ENCODE measurements around the gene DMRTA2.

DMRTA2 gene

DNA sequence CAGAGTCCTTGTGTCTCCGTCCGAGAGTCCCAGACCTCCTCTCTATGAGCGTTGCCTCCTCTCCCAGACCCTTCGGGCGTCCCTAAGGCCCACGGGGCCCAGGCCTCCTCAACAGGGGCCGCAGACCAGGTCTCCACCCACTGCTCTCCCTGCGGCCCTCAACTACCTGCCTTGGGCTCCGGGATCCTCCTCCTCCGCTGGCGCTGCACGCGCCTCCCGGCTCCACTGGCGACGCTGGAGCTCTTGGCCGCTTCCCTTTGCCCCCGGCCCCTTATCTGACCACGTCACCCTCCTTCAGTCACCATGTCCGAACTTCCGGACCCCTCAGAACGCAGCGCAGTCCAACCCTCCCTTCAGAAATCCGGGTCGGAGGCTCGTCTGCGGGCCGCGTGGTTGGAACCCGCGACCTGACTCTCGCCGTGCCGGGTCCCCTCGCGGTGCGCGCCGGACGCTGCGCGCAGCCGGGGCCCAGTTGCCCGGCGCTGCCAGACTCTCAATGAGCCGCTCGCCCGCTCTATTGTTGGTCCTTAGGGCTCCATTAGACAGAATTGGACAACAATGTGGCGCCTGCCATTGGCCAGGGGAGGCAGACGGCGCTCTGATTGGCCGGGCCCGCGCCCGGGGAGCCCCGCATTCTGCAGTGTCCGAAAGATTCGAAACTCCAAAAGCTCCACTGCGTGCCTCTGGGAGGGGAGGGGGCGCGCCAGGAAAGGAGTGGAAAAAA is at the start of gene DMRTA2:
TSS of gene DMRTA2 (minus strand) at position 498 of the 724 bp plus-strand sequence. CDS start 1,907 bp downstream, outside the sequence.
- ChIA-PET POLR2A (interaction anchor here (0.6 to 2.9 kb wide), 10 partner anchors 9 to 199 kb away, joined by 3 to 16 read pairs (median 4); no protein-coding TSS in a partner anchor), CTCF (no interaction called here)
- TF ChIP-seq L3MBTL2 (conservative IDR thresholded peaks at IDR 0.05) (peak; percentile 65), FOXM1 (IDR thresholded peaks at IDR 0.05; ENCODE audit: borderline replicate concordance) (no peak)
- peak; percentile 73 for DNase-seq (ENCODE audit: extremely low spot score)

DNA sequence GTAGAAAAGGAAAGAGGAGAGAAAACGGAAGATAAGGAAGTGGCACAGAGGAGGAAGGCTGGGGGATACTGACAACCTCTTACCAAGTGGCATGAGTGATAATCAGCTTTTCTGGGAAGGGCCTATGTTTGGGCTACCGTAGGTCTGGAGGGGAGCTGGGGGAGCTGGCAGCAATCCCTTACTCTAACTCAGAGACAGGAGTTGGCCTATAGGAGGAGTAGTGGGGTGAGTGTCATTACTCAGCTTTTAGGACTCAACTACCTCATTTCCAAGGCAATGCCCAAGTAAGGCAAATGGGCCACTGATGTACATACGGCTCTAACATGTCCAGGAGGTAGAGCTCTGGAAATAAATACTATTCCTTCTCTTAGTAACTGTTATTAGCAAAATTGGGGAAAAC is 48.7 kb upstream of the DMRTA2 start:
- DNase-seq (ENCODE audit: extremely low spot score): no peak
- TF ChIP-seq L3MBTL2 (conservative IDR thresholded peaks at IDR 0.05): no peak
- TF ChIP-seq CTBP1 (IDR thresholded peaks at IDR 0.05; ENCODE audit: borderline replicate concordance): no peak
- no peak for TF ChIP-seq SP1 (IDR thresholded peaks at IDR 0.05)
- no peak for TF ChIP-seq TARDBP (IDR thresholded peaks at IDR 0.05)
- TF ChIP-seq HDGF (IDR thresholded peaks at IDR 0.05; ENCODE audit: borderline replicate concordance): no peak
- TF ChIP-seq LEF1 (IDR thresholded peaks at IDR 0.05; ENCODE audit: borderline replicate concordance): no peak
- no peak for TF ChIP-seq BHLHE40 (IDR thresholded peaks at IDR 0.05; ENCODE audit: borderline replicate concordance)
- TF ChIP-seq FOXK2 (IDR thresholded peaks at IDR 0.05): no peak
- TF ChIP-seq, protein P1, sequence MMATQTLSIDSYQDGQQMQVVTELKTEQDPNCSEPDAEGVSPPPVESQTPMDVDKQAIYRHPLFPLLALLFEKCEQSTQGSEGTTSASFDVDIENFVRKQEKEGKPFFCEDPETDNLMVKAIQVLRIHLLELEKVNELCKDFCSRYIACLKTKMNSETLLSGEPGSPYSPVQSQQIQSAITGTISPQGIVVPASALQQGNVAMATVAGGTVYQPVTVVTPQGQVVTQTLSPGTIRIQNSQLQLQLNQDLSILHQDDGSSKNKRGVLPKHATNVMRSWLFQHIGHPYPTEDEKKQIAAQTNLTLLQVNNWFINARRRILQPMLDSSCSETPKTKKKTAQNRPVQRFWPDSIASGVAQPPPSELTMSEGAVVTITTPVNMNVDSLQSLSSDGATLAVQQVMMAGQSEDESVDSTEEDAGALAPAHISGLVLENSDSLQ (IDR thresholded peaks at IDR 0.05): no peak
- TF ChIP-seq ARNT (IDR thresholded peaks at IDR 0.05): no peak
- TF ChIP-seq NFRKB (IDR thresholded peaks at IDR 0.05): no peak
- no peak for TF ChIP-seq SUZ12 (IDR thresholded peaks at IDR 0.05)
- TF ChIP-seq ELF4 (IDR thresholded peaks at IDR 0.05): no peak
- TF ChIP-seq FOXA1 (IDR thresholded peaks at IDR 0.05): no peak
- no peak for TF ChIP-seq ZNF384 (IDR thresholded peaks at IDR 0.05)
- no peak for TF ChIP-seq FOXM1 (IDR thresholded peaks at IDR 0.05; ENCODE audit: borderline replicate concordance)
- ChIA-PET POLR2A (interaction anchor here (0.5 kb wide), 1 partner anchor 193 kb away, joined by 3 read pairs; no protein-coding TSS in a partner anchor), CTCF (no interaction called here)

DNA sequence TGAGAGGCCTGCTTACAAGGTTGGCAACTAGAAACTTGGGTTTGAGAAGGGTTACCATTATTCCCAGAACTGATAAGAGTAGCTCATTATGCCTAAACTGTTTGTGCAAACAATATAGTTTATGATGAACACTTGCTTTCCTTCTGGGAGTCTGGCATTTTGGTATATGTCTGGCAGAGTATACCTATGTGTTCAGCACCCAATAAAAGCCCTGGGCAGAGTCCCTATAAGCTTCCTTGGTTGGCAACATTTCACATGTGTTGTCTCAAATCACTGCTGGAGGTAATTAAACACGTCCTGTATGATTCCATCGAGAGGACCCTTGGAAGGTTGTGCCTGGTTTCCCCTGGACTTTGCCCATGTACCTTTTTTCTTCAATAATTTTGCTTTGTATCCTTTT is 39.7 kb upstream of the DMRTA2 start:
- TF ChIP-seq HDGF (IDR thresholded peaks at IDR 0.05; ENCODE audit: borderline replicate concordance): no peak
- no peak for TF ChIP-seq BHLHE40 (IDR thresholded peaks at IDR 0.05; ENCODE audit: borderline replicate concordance)
- no peak for TF ChIP-seq FOXM1 (IDR thresholded peaks at IDR 0.05; ENCODE audit: borderline replicate concordance)
- no peak for TF ChIP-seq FOXK2 (IDR thresholded peaks at IDR 0.05)
- no peak for TF ChIP-seq SUZ12 (IDR thresholded peaks at IDR 0.05)
- no peak for TF ChIP-seq NFRKB (IDR thresholded peaks at IDR 0.05)
- no peak for TF ChIP-seq TARDBP (IDR thresholded peaks at IDR 0.05)
- TF ChIP-seq FOXA1 (IDR thresholded peaks at IDR 0.05): no peak
- TF ChIP-seq L3MBTL2 (conservative IDR thresholded peaks at IDR 0.05): no peak
- TF ChIP-seq CTBP1 (IDR thresholded peaks at IDR 0.05; ENCODE audit: borderline replicate concordance): no peak
- TF ChIP-seq, protein P1 (IDR thresholded peaks at IDR 0.05): no peak
- TF ChIP-seq SP1 (IDR thresholded peaks at IDR 0.05): no peak
- TF ChIP-seq ZNF384 (IDR thresholded peaks at IDR 0.05): no peak
- TF ChIP-seq LEF1 (IDR thresholded peaks at IDR 0.05; ENCODE audit: borderline replicate concordance): no peak
- TF ChIP-seq ELF4 (IDR thresholded peaks at IDR 0.05): no peak
- no peak for DNase-seq (ENCODE audit: extremely low spot score)
- POLR2A ChIA-PET: no interaction called here
- CTCF ChIA-PET: no interaction called here

DNA sequence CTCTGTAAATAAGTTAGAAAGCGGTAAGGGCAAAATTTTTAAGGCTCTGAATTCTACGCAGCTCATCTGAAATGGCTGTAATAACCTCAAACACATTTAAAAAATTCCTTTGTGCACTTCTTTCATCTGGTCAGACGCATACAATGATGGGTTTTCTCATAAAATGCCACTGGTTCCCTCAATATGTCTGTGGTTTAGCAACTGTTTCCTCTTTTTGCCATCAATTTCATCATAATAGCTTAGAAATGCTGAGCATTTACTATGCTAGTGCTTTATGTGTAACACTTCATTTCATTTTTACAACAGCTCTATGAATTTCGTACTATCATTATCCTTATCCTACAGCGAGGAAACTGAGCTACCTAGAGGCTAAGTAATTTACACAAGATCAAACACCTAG is 35.3 kb upstream of the DMRTA2 start:
- POLR2A ChIA-PET: no interaction called here
- CTCF ChIA-PET: interaction anchor here (0.6 kb wide), 1 partner anchor 23 kb away, joined by 3 read pairs; no protein-coding TSS in a partner anchor
- no peak for DNase-seq (ENCODE audit: extremely low spot score)
- no peak for TF ChIP-seq HDGF (IDR thresholded peaks at IDR 0.05; ENCODE audit: borderline replicate concordance)
- TF ChIP-seq SP1 (IDR thresholded peaks at IDR 0.05): no peak
- TF ChIP-seq FOXK2 (IDR thresholded peaks at IDR 0.05): no peak
- TF ChIP-seq, protein P1 (IDR thresholded peaks at IDR 0.05): no peak
- TF ChIP-seq BHLHE40 (IDR thresholded peaks at IDR 0.05; ENCODE audit: borderline replicate concordance): no peak
- TF ChIP-seq TARDBP (IDR thresholded peaks at IDR 0.05): no peak
- no peak for TF ChIP-seq NFRKB (IDR thresholded peaks at IDR 0.05)
- TF ChIP-seq FOXM1 (IDR thresholded peaks at IDR 0.05; ENCODE audit: borderline replicate concordance): no peak
- TF ChIP-seq SUZ12 (IDR thresholded peaks at IDR 0.05): no peak
- no peak for TF ChIP-seq ARNT (IDR thresholded peaks at IDR 0.05)
- no peak for TF ChIP-seq ZNF384 (IDR thresholded peaks at IDR 0.05)
- no peak for TF ChIP-seq FOXA1 (IDR thresholded peaks at IDR 0.05)
- no peak for TF ChIP-seq CTBP1 (IDR thresholded peaks at IDR 0.05; ENCODE audit: borderline replicate concordance)
- no peak for TF ChIP-seq L3MBTL2 (conservative IDR thresholded peaks at IDR 0.05)

DNA sequence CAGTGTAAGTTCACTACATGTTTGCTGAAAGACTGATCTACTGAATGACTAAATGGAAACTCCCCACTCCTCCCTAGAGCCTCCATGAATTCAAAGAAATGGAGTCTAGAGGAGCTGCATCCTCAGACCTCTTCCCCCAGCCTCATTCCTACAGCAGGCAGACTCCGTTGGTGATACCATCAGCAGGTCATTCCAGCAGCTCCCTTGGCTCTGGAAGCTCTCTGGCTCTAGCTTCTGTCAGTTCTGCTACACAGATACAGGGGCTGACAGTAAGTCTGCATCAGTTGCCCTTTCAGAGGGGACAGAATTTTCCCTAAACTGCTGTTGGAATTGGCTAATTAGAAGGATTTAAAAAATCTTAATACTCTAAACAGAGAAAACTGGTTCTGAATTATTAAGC is 31.7 kb upstream of the DMRTA2 start:
- DNase-seq (ENCODE audit: extremely low spot score): no peak
- TF ChIP-seq SUZ12 (IDR thresholded peaks at IDR 0.05): no peak
- TF ChIP-seq NFRKB (IDR thresholded peaks at IDR 0.05): no peak
- TF ChIP-seq LEF1 (IDR thresholded peaks at IDR 0.05; ENCODE audit: borderline replicate concordance): no peak
- no peak for TF ChIP-seq HDGF (IDR thresholded peaks at IDR 0.05; ENCODE audit: borderline replicate concordance)
- TF ChIP-seq FOXM1 (IDR thresholded peaks at IDR 0.05; ENCODE audit: borderline replicate concordance): no peak
- no peak for TF ChIP-seq CTBP1 (IDR thresholded peaks at IDR 0.05; ENCODE audit: borderline replicate concordance)
- no peak for TF ChIP-seq ARNT (IDR thresholded peaks at IDR 0.05)
- TF ChIP-seq FOXA1 (IDR thresholded peaks at IDR 0.05): no peak
- TF ChIP-seq ZNF384 (IDR thresholded peaks at IDR 0.05): no peak
- TF ChIP-seq SP1 (IDR thresholded peaks at IDR 0.05): no peak
- TF ChIP-seq, protein P1 (IDR thresholded peaks at IDR 0.05): no peak
- TF ChIP-seq FOXK2 (IDR thresholded peaks at IDR 0.05): no peak
- no peak for TF ChIP-seq L3MBTL2 (conservative IDR thresholded peaks at IDR 0.05)
- no peak for TF ChIP-seq BHLHE40 (IDR thresholded peaks at IDR 0.05; ENCODE audit: borderline replicate concordance)
- TF ChIP-seq ELF4 (IDR thresholded peaks at IDR 0.05): no peak
- no peak for TF ChIP-seq TARDBP (IDR thresholded peaks at IDR 0.05)
- ChIA-PET POLR2A (no interaction called here), CTCF (interaction anchor here (0.6 kb wide), 1 partner anchor 106 kb away, joined by 3 read pairs; no protein-coding TSS in a partner anchor)

Data from HEK293T (cell line).